Activated naive CD4-positive, alpha-beta T cell treated with anti-CD3 and anti-CD28 coated beads, Interleukin-2, amount 50 U/mL, for 16 hours (primary cell): ENCODE measurements around the gene RASSF1.
A peak's percentile ranks its signal among the peaks of the same experiment; 100 is the strongest.

Source experiments
- DNase-seq: peaks from one replicate; pipeline ENCODE4 v3.0.0-alpha.2; 2020

RASSF1 gene

DNA sequence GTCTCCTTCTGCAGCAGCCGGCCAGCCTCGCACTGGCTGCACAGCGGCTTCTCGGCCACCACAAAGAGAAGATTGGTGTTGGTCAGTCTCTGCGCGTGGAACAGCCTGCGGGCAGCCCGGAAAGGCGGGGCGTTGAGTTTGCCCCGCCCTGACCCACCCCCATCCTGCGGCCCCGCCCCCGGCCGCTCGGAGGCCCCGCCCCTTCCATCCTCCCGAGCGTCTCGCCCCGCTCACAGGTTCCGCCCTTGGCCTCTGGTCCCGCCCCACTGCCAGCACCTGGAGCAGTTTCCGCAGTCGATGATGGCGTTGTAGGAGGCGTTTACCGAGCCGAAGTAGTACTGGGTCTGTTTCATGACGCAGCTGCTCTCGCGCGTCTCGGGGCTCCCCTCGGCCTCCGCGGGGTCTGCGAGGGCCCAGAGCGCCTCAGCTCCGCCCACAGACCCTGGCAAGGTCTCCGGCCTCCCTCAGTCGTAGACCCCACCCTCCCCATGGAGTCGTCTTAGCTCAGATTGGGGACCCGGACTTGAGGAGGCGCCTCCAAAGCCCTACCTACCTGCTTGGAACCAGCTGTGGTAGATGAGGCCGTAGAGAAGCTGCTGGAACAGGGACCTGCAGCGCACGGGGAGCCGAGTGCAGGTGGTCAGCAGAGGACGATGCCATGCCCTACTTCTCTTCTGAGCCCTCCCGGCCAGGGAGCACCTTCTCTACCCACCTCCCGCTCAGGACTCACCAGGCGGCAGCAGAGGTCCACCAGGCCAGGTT, 24.6 kb upstream of the RASSF1 start:
- peak; percentile 96 for DNase-seq

DNA sequence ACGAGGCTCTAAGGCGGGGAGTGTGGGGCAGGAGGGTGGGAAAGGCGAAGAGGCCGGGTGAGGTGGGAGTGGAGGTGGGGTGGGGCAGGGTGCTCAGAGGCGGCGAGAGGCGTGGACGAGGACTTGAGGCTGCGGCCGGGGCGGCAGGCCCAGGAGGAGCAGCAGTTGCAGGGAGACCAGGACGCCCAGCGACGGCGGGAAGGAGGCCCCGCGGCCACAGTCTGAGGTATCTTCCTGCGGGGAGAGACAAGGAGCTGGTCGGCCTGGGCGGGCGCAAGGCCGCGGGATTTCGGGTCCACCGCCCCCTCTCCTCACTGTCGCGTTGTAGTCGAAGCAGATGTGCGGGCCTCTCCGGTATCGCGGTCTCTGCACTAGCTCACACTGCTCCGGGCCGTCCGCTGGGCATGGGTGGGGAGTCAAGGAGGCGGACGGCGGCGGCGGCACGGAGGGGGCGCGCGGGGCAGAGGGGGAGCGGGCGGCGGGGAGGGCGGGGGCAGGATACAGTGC, 24.0 kb upstream of the RASSF1 start:
- no peak for DNase-seq

DNA sequence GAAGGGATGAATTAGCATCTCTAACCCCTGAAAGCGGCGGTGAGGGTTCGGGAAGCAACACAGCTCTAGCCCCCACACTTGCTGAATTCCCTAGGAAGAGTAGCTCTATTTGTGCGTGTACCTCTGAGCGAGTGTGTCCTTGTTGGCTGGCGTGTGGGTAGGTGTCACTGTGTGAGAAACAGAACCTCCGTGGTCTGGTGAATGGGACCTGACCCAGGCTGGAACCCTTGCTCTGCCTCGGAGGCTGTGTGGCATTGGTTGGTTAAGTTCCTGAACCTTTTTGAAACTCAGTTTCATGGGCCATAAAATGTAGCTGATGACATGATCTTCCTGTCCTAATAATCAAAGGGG, 19.1 kb upstream of the RASSF1 start:
- DNase-seq: no peak

- DNase-seq: peak; percentile 94
These were observed 18.5 kb upstream of the RASSF1 start, which contains the start of gene TMEM115 for GRCh38 chr3:50358911-50359759. Gene TMEM115 (minus strand): TSS chr3:50359521. CDS start chr3:50359063, 458 bp downstream.

DNA sequence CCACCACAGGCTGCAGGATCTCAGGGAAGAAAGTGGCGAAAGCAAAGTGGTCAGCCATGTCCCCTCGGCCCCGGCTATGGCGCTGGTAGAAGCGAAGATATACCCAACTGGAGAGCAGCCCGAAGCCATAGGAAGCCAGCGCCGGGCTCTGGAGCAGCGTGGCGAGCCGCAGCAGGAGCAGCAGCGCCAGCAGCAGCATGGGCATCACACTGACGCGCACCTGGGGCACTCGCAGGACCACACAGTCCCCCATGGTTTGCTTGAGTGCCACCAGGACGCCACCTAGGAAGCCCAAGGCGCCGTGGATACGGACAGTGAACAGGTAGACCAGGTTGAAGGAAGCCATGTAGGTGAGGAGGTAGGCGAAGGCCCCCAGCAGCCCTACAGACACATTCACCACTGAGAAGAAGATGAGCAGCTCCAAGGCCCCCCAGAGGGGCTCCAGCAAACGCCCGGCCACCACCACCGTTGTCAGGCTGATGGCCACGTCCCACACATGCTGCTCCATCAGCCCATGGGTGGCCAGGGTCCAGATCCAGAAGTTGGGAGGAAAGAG, 17.8 kb upstream of the RASSF1 start:
- DNase-seq: no peak

DNA sequence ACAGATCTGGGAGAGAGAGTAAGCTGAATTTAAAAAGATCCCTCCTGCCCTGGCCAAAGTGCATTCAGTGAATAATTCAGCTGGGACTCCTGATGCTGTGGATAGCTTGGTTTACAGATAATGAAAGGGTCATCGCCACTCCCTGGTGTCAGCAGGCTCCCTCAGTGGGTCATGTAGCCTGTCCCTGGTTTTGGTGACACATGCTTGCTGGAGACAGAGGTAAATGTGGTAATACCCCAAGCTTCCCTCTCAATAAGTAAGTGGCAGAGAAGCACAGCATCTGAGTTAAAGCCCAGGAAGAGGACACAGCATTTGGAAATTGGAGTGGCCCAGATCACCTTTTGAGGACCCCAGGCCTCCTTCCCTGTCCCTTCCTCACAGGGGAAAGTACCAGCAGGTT, 16.8 kb upstream of the RASSF1 start:
- DNase-seq: no peak

GRCh38 chr3:50356553-50356952, 15.9 kb upstream of the RASSF1 start:
- DNase-seq: no peak

DNA sequence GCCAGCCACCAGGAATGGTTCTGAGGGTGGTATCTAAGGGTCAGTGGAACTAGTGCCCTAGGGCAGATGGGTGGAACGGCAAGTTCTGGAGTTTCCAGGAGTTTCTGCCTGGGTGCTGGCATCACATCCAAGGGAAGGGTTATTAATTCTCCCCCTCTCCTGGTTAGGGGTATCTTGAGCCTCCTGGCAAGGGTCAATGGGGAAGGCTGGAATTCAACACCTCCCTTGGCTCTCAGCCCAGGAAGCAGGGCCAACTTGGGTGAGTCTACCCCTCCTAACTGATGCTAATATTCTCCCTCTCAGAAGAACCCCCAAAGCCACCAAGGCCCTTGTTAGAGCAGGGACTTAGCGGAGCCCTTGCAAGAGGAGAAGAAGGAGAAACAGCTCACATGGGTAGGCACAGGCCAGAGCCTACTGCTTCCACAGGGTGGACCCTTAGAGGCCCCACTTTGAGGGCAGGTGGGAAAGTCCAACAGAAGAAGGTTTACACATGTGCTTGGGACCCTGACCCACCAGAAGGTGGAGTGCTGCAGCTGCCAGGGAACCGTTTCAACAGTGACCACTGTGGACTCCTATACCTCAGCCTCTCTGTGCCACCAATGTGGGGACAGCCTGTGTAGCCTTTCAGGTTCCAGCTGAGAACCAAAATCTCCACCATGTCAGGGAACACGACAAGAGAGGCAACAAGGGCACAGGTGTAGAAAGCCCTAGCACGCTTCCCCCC, 15.4 kb upstream of the RASSF1 start:
- no peak for DNase-seq

- no peak for DNase-seq
These were observed 14.2 kb upstream of the RASSF1 start for GRCh38 chr3:50354850-50355249.

DNA sequence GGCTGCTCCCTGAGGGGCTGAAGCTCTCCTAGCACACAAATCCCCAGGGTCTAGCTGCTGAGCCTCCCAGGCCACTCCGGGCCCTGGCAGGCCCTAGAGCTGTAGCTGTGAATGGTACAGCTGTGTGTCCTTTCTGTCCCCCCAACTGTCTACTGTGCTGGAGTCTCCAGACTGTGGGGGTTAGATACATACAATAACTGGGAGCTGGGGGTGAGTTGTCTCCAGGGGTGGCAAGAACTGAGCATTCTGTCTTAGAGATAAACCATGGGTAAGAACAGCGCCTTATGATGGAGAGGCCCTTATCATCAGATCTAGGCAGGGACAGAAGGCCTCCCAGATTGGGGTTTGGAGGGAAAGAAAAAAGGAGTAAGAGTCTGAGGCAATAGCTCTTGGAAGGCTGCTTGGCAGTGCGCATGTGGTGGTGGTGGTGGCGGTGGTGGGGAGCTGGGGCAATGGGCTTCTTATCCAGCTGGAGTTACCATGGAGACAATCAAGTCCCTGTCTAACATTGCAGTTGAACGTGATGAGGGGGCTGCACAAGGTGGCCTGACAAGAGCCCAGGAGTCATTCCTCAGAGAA, 13.6 kb upstream of the RASSF1 start:
- DNase-seq: no peak

DNA sequence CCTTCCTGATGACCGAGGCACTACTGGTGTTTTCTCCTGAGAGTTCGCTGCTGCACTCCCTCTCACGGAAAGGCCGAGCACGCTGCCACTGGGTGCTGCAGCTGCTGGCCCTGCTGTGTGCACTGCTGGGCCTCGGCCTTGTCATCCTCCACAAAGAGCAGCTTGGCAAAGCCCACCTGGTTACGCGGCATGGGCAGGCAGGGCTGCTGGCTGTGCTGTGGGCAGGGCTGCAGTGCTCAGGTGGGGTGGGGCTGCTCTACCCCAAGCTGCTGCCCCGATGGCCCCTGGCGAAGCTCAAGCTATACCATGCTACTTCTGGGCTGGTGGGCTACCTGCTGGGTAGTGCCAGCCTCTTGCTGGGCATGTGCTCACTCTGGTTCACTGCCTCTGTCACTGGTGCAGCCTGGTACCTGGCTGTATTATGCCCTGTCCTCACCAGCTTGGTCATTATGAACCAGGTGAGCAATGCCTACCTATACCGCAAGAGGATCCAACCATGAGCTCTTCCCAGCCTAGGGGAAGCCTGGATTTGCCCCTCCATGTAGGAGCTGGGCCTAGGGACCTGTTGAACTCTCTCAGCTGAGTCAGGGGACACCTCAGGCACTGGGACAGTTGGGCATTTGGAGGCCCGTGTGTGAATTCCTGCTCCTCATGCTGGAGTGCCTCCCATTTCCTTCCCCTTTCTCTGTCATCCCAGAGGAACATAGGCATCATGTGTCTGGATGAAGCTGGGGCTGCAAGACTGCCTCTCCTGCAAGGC, 12.8 kb upstream of the RASSF1 start:
- DNase-seq: no peak

- no peak for DNase-seq
These were observed 12.1 kb upstream of the RASSF1 start for GRCh38 chr3:50352781-50353180.

DNA sequence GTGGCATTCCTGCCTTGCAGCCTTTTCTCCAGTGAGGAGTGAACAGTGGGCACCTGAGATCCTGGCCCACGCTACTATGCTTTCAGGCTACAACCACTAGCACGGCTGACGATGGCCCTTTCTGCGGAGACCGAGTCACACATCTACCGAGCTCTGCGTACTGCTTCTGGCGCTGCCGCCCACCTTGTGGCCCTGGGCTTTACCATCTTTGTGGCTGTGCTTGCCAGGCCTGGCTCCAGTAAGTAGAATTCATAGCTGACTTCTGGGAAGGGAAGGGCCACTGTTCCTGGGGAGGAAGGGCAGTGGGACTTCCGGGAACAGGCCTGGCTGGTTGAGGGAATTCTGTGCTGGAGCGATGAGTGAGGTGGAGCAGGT, 10.7 kb upstream of the RASSF1 start:
- DNase-seq: no peak

DNA sequence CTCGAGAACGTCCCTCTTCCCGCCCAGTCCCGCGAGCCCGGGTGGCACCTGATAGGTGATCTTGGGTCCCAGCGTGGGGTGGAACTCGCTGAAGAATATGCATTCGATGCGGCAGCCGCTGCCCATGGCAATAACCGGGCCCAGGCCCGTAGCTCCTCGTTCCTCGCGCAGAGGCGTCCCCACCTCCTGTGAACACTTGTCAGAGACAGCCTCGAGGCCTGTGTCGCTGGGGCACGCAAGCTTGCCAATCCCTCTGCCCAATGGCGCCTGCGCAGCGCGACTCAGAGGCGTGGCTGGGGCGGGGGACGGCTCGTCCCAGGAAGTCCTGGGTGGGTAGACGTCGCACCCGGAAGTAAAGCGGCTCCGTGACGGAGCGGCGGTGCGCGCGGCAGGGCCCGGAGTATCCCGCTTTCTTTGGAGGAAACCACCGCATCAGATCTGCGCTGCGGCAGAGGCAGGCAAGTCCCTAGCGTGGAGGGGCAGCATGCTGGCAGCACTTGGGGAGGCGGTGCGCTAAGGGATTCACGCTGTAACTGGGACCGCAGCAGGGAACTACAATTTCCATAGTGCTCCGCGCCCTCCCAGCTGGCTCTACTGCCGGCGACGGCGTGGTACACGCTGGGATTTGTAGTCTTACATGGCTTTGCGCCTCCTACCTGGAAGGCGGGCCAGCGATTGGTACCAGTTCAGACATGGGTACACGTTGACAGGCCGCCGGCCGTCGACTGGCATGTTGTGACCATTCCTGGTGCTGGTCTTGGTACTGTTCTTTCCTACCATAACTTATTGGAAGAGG, 10.1 kb upstream of the RASSF1 start, which contains the start of the genes CYB561D2 and NPRL2:
CYB561D2 (plus strand) TSS at position 336 of the 796 bp plus-strand sequence. CDS start 572 bp downstream, outside the sequence.
NPRL2 (minus strand) TSS at position 249 of the 796 bp plus-strand sequence; CDS start at position 126, 123 bp downstream.
- peak; percentile 100 for DNase-seq

GRCh38 chr3:50350213-50350526, 9.5 kb upstream of the RASSF1 start:
- no peak for DNase-seq

- DNase-seq: peak; percentile 78
These were observed 6.7 kb upstream of the RASSF1 start for GRCh38 chr3:50347187-50347813.

DNA sequence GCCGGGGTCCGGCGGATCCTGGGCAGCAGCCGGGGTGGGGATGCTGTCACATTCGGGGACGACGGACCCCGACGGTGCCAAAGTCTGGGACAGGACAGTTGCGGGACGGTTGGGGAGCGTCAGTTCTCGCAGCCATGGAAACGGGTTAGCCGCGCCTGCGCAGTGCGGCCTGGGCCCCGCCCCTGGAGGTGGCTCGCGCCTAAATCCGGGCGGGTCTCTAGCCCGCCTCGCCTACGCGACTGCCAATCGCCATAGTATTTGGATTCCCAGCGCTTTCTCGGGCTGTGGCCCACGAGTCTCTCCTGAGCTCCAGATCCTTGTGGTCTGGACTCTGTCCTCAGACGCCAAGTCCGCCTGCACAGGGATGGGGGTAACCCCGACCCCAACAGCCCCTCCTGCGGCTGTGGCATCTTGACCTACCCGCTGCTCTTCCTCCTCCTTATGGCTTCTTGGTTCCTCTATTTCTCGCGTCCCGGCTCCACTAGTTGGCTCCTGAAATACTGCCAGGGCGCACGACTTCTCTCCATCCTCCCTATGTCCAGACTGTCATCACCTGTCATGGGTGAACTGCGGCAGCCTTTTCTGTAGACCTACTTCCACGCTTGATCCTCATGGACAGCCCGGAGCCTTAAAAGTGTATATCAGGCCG, 5.1 kb upstream of the RASSF1 start, which contains the start of gene ZMYND10:
ZMYND10 (minus strand) TSS at position 147 of the 649 bp plus-strand sequence. CDS start 153 bp downstream, outside the sequence.
- peak; percentile 74 for DNase-seq

DNA sequence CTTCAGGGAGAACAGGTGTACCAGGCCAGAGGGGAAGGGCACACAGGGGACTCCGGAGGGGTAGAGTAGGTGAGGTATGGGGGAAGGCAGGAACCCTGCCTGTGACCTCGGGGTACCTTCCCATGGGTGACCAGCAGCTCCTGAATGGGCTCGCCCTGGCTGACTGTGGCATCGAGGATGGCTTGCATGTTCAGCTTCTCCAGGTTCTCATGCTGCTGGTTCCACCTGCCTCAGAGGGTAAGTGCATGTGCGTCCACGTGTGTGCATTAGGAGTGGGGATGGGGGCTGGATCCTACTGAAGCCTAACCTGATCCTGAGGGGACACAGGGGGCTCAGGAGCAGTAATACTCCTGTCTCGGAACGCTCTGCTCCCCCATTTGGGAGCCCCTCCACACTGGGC, 4.4 kb upstream of the RASSF1 start:
- no peak for DNase-seq

DNA sequence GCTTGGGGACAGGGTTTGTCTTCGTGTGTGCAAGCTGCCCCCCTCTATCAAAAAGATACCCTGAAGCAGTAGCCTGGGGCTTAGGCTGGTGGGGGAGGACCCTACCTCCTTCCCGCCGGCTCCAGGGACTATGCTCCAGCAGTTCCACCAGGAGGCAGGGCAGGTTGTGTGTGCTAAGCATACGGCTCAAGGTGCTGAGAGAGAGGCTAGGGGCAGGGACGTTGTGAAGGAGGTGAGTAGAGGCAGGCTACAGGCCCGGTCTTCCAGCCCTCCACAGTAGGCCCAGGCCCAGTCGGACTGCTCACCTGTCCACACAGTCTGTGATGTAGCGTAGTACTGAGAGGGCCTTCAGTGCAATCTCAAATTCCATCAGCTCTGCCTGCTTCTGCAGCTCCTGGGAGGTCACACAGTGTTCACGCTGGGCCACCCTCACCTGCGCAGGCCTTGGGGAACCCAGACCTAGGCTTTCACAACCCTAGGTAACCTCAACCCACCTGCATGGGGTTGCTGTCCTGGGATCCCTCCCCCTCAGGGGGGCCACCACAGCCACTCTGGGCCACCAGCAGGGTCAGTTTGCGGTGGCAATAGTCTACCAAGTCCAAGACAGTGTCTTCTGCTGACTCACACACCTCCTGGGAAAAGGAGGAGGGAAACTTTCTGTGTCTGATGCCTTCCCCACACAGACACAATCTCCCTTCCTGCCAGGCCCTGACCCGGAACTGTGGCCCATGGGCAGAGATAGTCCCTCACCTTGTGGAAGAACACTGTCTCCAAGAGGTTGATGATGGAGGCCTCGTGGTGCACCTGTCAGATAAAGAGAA, 2.4 kb upstream of the RASSF1 start:
- DNase-seq: no peak
